GM19240 (cell line): ENCODE measurements around the gene FAM181B.
"Not testable (repeated sequence)": the region's sequence is repeated elsewhere in the genome, so short reads cannot be mapped to it uniquely, and the experiment has no call there.

Experiments used
- DNase-seq: peaks from one replicate; pipeline ENCODE4 v3.0.0; 2011; ENCODE audit warnings: low spot score; ENCODE audit not compliant: insufficient read length

Gene FAM181B

GRCh38 chr11:82732734-82733443 is 775 bp downstream of the FAM181B start:
- no peak for DNase-seq

- DNase-seq = no peak
Measured at GRCh38 chr11:82732348-82732733, 1.3 kb downstream of the FAM181B start.

DNA sequence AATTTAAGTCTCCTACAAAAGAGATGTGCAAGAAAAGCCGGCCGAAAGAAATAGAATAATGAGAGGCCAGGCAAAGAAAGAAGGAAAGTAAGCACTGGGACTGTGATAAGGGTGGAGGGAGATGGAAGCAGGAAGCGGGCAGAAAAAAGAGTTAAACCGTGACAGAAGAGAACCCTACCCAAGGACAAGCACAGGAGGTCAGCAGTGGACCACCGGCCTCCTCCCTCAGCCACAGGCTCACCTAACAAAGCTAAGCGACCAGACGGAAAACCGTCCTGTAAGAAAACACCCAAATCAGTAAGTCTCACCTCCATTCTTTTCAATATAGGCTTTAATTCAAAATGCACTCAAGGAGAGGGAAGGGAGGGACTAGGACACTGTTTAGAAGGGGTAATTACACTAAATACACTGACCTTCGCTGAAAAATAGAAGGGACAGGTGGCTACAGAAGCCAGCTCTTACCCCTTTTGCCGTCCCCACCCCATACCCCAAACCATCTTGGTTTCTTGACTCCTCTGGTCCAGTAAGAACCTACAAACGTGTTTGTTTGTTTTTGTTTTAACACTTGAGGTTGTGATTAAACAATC is 1.9 kb downstream of the FAM181B start:
- no peak for DNase-seq

DNA sequence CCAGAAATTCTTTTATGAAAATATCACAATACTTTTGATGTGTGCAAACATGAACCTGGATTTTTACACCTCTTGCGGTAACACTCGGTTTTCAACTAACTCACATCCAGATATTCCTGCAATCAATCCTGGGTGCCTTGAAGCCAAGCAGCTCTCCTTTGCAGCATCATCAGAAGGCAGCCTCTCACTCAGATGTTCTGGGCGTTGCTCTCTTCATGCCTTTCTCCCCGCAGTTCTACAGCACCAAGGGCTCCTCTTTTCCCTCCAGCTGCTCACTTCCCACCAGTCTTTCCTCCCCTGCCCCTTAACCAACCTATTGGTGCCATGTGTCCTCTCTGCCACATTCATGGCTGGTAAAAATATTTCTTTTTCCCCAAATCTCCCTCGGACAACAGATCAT is 2.9 kb downstream of the FAM181B start:
- DNase-seq = no peak

DNA sequence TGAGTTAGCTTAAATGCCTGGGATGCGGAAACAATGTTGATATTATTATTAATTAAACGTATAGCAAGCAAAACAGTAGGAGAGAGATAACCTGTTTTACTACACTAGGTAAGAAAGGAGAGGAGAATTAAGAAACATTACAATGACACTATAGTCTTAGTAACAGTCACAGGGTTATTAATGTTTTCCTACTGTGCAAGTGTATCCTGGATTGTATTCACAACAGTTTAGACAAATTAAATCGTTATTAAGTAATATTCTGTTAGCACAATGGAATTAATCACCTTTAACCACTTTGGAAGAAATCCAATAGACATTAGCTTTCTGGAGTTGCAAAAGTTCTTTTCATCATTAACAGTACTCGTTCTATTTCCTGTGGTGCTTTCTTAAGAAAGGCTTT is 3.4 kb downstream of the FAM181B start:
- DNase-seq = no peak

DNA sequence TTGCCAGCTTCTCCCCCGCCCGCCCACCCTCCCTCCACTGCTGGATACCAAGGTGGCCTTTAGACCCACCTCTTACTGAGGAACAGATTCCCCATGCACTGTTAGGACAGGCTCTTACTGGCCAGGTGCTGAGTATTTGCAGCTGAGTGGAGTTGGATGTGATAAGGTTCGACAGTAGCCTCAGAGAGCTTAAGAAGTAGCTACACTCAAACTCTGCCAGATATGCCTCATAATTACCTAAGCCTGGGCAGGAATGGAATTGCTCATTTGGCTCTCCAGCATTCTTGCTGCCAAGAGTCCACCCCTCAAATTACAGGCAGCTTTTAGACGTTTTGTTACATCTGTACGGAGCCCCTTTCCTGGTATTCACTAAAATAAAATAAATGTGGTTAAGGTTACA is 9.6 kb downstream of the FAM181B start:
- DNase-seq = no peak

- DNase-seq = no peak
Measured at GRCh38 chr11:82722231-82722630, 11.4 kb downstream of the FAM181B start.

DNA sequence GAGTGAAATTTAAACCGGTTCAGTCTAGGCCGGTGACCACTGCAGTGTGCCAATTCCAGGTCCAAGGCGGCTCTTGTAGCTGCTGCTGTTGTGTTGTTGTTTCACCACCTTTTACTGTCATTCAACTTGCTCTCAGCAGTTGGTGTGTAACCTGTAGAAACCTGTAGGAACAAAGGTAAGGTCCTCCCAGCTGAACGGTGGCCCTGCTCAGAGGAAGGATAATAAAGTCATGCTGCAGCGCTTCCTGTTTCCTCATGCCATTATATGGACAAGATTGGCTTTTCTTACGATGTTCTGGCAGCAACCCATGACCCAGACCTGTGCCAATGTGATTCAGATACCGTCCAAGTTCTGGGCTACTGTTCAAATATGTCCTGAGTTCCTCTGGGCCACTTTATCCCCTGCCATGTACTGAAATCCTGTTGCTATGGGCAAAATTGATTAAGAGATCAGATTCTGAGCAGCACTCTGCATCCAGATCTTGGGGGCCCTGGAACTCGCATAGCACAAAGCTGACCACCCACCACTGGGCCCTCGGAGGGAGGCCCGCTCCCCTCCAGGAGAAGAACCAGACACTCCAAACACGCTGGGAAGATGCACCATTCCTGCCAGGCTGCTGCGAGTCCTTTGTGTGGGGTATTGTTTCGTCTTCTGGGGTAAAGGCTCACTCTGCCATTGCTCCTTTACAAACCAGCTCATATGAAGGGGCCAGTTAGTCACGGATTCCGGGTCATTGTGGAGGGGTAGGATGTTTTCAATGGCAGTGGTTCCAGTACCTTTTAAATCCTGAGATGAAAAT is 13.2 kb downstream of the FAM181B start:
- no peak for DNase-seq

- DNase-seq = no peak
Measured at GRCh38 chr11:82719361-82720105, 14.1 kb downstream of the FAM181B start.

- DNase-seq = no peak
Measured at GRCh38 chr11:82718821-82719220, 14.8 kb downstream of the FAM181B start.

DNA sequence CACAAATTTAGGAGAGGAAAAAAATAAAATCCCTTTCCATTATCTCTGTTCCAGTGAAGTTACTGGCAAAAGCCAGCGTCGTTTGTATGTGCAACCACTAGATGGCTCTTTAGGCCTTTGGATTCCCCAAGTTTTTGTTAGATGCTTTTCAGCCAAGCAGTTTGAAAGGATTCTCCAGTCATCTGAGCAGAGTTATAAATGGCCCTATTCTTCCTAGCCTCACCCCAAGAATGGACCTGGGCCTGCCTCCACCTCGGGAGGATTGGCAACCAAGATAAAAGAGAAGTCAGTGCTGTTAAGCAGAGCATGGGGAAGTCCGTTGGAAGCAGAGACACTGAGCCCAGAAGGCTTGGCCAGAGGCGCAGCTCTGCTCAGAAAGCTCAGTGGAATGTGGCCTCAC is 15.4 kb downstream of the FAM181B start:
- no peak for DNase-seq

DNA sequence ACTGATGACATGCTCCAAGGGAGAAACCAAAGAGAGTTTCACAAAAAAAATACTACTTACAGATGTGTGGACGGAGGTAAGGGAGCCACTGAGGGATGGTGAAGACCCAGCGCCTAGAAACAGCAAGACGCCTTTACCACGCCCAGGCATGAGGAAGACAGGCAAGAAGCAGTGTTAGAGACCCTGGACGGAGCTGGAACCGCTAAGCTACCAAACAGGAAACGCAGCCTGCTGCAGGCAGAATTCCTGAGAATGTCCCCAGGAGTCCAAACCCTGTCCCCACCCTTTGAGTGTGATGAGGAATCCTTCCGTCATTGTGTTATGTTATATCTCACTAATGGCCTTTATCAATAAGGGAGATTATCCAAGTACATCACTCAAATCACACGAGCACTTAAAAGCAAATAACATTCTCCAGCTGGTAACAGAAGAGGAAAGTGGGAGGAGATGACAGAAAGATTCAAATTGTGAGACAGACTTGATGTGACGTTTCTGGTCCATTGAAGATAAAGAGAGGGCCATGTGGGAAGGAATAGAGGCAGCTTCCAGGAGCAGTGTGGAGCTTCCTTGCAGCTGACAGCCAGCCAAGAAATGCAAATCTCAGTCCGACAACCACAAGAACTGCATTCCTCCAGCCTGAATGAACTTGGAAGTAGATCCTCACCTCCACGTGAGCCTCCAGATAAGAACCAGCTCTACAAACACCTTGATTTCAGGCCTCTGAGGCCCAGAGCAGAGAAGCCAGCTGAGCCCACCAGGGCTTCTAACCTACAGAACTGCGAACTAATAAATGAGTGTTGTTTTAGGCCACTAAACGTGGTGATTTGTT is 19.1 kb downstream of the FAM181B start:
- DNase-seq = no peak

DNA sequence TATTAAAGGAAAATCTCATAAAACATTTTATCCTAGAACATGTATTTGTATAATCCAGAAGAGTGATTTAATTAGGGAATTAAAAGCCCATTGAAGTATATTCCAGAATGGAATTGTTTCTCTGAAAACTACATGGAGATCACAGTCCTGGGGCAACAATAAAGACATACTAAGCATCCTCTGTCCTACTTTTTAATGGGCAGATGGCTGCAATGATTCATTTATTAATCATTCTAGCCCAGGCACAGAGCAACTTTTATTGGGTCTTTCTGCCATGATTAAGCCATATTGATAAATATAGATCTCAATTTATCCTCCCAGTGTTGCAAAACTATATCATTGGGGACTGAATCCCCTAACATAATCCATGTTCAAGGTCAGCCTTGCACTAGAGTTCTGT is 22.0 kb downstream of the FAM181B start:
- DNase-seq = no peak

- no peak for DNase-seq
Measured at GRCh38 chr11:82703796-82704195, 29.9 kb downstream of the FAM181B start.

GRCh38 chr11:82703226-82703625 is 30.4 kb downstream of the FAM181B start:
- DNase-seq = no peak

GRCh38 chr11:82701847-82702520 is 31.7 kb downstream of the FAM181B start:
- no peak for DNase-seq

DNA sequence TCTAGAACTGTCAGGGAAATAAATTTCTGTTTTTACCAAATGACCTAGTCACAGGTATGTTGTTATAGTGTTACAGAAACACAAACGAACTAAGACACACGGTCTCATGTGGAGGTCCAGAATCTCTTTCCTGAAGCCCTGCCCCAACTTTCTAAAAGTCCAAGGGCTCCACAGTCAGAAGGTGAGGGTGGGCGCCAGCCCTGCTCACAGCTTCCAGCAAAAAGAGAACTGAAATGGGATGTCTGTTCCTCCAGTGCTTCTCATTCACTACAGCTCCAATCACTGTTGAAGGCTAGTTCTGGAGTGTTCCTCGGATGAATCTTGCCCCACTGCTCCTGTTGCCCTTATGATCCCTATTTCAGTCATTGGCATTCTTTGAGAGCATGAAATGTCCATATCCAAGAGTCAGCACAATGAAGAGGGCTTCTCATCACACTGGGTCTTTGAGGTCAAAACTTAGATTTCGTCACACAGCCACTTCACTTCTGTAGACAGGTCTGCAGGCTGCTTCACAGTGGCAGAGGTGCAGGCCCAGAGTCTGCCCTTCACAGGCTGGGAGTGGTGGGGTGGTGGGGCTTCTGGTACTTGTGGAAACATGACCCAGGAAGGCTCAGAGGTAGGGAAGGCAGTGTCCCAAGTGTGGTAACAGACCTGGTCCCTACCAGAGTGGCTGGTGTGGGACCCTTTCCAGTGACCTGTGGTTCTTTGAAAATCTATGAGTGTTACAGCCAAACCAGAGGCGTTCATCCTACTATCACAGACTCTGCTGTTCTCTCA is 34.9 kb downstream of the FAM181B start:
- DNase-seq = no peak

DNA sequence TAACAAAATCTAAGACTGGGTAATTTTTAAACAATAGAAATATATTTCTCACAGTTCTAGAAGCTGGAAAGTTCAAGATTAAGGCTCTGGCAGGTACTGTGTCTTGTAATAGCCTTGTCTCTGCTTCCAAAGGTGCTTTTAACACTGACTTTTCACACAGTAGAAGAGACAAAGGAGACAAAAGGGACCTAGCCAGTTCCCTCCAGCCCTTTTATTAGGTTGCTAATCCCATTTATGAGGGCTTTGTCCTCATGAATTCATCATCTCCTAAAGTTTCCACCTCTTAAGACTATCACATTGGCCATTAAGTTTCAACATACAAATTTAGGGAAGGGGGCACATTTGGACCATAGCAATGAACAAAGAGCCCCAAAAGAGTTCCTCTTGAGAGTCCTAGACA is 40.7 kb downstream of the FAM181B start:
- DNase-seq = no peak

GRCh38 chr11:82689347-82689746 is 44.3 kb downstream of the FAM181B start:
- not testable (repeated sequence) for DNase-seq

DNA sequence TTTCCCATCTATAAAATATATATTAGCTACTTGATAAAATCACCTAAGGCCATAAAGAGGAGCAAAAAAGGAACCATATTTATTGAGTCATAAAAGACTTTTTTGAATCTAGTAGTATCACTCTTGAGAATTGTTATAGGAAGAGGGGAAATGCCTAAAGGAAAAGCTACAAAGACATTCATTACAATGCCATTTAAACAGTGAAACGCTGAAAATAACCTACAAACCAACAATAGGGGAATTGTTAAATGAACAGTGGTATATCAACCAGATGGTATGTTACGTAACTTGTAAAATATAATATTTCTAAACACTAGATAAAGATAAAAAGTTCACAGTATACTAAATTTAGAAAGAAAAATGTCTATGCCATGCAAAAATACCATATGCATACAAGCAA is 47.5 kb downstream of the FAM181B start:
- DNase-seq = no peak
